K562 (cell line): Measurements from ENCODE around the gene JUND. TPM values are rescaled to one million over a fixed set of nuclear protein-coding genes. Genes with fewer than 3 reads are reported as not detected.
A peak's percentile ranks its signal among the peaks of the same experiment; 100 is the strongest.

Source experiments
- ARNT ChIP-seq, 2 experiments: fragments of 450-650 bp; IDR thresholded peaks; 2 replicates each; pipeline ENCODE4 v1.6.1; 2016; ENCODE audit warnings: mild to moderate bottlenecking in 1 of 2
- CBX5 ChIP-seq: IDR thresholded peaks from 2 replicates; pipeline ENCODE4 v1.6.1; 2014; ENCODE audit warnings: low read depth, borderline replicate concordance
- CREBBP ChIP-seq: IDR thresholded peaks from one replicate; pipeline ENCODE4 v1.6.1; 2012; ENCODE audit warnings: low read depth, mild to moderate bottlenecking, control low read depth, inconsistent platforms, low read length
- ETV6 ChIP-seq, 3 experiments: fragments of 150-350 bp in 1 of 3; sonication (generic) in 1 of 3; formaldehyde crosslinking in 1 of 3; IDR thresholded peaks; 2 replicates each; pipeline versions ENCODE4 v1.6.1 to v1.8.0; 2014 to 2022; ENCODE audit warnings: borderline replicate concordance in 2 of 3, low read depth in 2 of 3, antibody characterized with exemption in 1 of 3, low read length in 1 of 3, mild to moderate bottlenecking in 1 of 3, missing genetic modification reagents in 1 of 3
- GMEB1 ChIP-seq: fragments of 250-450 bp; sonication (Bioruptor Pico); IDR thresholded peaks from 2 replicates; pipeline ENCODE4 v1.4.0; 2020; ENCODE audit warnings: mild to moderate bottlenecking
- HMG20A ChIP-seq: fragments of 450-650 bp; formaldehyde crosslinking; conservative IDR thresholded peaks from 2 replicates; pipeline ENCODE4 v1.4.0; 2020; ENCODE audit warnings: mild to moderate bottlenecking, mixed read lengths
- PHTF2 ChIP-seq: fragments of 250-450 bp; sonication (Bioruptor Pico); IDR thresholded peaks from 2 replicates; pipeline ENCODE4 v1.5.0; 2021; ENCODE audit warnings: mild to moderate bottlenecking
- RCOR1 ChIP-seq, 2 experiments: IDR thresholded peaks; 2 replicates each; pipeline ENCODE4 v1.6.1; 2012; ENCODE audit warnings: low read depth in 2 of 2, low read length in 2 of 2, borderline replicate concordance in 1 of 2, improper control_type of control experiment in 1 of 2
- SIRT6 ChIP-seq: IDR thresholded peaks from one replicate; pipeline ENCODE4 v1.6.1; 2012; ENCODE audit warnings: low read depth, mild to moderate bottlenecking, control low read depth, inconsistent platforms, low read length, moderate library complexity
- SMARCE1 ChIP-seq: fragments of 450-650 bp; IDR thresholded peaks from 2 replicates; pipeline ENCODE4 v1.7.1; 2016; ENCODE audit warnings: mild to moderate bottlenecking
- SOX6 ChIP-seq: fragments of 450-650 bp; IDR thresholded peaks from 2 replicates; pipeline ENCODE4 v1.6.1; 2014; ENCODE audit warnings: mild to moderate bottlenecking
- ZNF408 ChIP-seq: fragments of 250-450 bp; sonication (Bioruptor Pico); IDR thresholded peaks from 2 replicates; pipeline ENCODE4 v1.4.0; 2020; ENCODE audit warnings: low read depth, mild to moderate bottlenecking, moderate library complexity
- ZNF507 ChIP-seq: conservative IDR thresholded peaks from 2 replicates; pipeline ENCODE4 v1.6.1; 2017; ENCODE audit warnings: missing genetic modification characterization, missing compliant biosample characterization
- ZNF589 ChIP-seq: fragments of 200-800 bp; sonication (Bioruptor generic); IDR thresholded peaks from 2 replicates; pipeline ENCODE4 v1.6.1; 2016; ENCODE audit warnings: low read depth, missing genetic modification characterization, missing compliant biosample characterization
- ZNF696 ChIP-seq: fragments of 250-450 bp; sonication (Bioruptor Pico); conservative IDR thresholded peaks from 2 replicates; pipeline ENCODE4 v1.4.0; 2020; ENCODE audit warnings: mild to moderate bottlenecking, moderate library complexity
- ZNF717 ChIP-seq: fragments of 250-450 bp; sonication (Bioruptor Pico); IDR thresholded peaks from 2 replicates; pipeline ENCODE4 v1.5.0; 2021
- polyA plus RNA-seq, 8 experiments: library from polyadenylated mRNA; depleted of rRNA in 4 of 8; stranded (reverse) in 5 of 8; unstranded in 3 of 8; fragments of >200 nt; fragmentation: Nextera tagmentation in 2 of 8; fragmentation: Illumina TruSeq in 1 of 8; extraction: Ambion mirVana in 2 of 8; extraction: Trizol in 1 of 8; gene quantifications; 2 replicates each; pipeline versions ENCODE4 v1.2.1 to v1.2.3, GENCODE V29; 2011 to 2014; ENCODE audit warnings: inconsistent platforms in 1 of 8, missing spikeins in 1 of 8
- total RNA-seq, 7 experiments: library from RNA; depleted of rRNA in 6 of 7; stranded (reverse); fragments of >200 nt in 6 of 7; fragmentation: Illumina TruSeq in 2 of 7; extraction: Trizol in 2 of 7; gene quantifications; 2 replicates each; pipeline versions ENCODE4 v1.2.1 to v1.2.3, GENCODE V29; 2011 to 2021; ENCODE audit warnings: low replicate concordance in 1 of 7
- TF ChIP-seq, protein P1 (sequence below): fragments of 450-650 bp; IDR thresholded peaks from 2 replicates; pipeline ENCODE4 v1.6.1; 2016; ENCODE audit warnings: borderline replicate concordance
- TF ChIP-seq, protein P2 (sequence below): fragments of 450-650 bp; formaldehyde crosslinking; IDR thresholded peaks from 2 replicates; pipeline ENCODE4 v1.4.0; 2020; ENCODE audit warnings: mild to moderate bottlenecking, moderate library complexity
- TF ChIP-seq, protein P3 (sequence below): fragments of 450-650 bp; formaldehyde crosslinking; IDR thresholded peaks from 2 replicates; pipeline ENCODE4 v1.4.0; 2022; ENCODE audit warnings: missing genetic modification characterization

Gene JUND
- total and polyA plus RNA-seq, 9 of the 15 experiments (the other 6 are each of a cell fraction or from before 2014, with no cell fraction given), result 6.4 to 286 (median 42.3) TPM

- TF ChIP-seq CBX5 (no peak), CREBBP (no peak), SMARCE1 (0 out of 2 replicates have a peak, but pooled peaks have one; percentile 3), ZNF589 (CRISPR knock-in tag) (peak; percentile 17; the same call in 1 of the 2 replicates), HMG20A (CRISPR knock-in tag) (no peak), RCOR1 (IDR thresholded peaks at IDR 0.05; ENCODE audit: borderline replicate concordance in 1 of 2, low read depth in 2 of 2, low read length in 2 of 2) (no peak), ZNF696 (no peak), ZNF717 (CRISPR knock-in tag) (no peak), PHTF2 (CRISPR knock-in tag) (no peak), ETV6 (IDR thresholded peaks at IDR 0.05; ENCODE audit: borderline replicate concordance in 1 of 2, low read depth in 2 of 2, low read length in 1 of 2) (no peak), ETV6 (CRISPR knock-in tag; IDR thresholded peaks at IDR 0.05; ENCODE audit: borderline replicate concordance) (no peak), ZNF507 (tag) (no peak), SIRT6 (no peak), GMEB1 (CRISPR knock-in tag) (no peak), SOX6 (no peak), ZNF408 (no peak), ARNT (IDR thresholded peaks at IDR 0.05) (no peak)
- TF ChIP-seq, protein P1, sequence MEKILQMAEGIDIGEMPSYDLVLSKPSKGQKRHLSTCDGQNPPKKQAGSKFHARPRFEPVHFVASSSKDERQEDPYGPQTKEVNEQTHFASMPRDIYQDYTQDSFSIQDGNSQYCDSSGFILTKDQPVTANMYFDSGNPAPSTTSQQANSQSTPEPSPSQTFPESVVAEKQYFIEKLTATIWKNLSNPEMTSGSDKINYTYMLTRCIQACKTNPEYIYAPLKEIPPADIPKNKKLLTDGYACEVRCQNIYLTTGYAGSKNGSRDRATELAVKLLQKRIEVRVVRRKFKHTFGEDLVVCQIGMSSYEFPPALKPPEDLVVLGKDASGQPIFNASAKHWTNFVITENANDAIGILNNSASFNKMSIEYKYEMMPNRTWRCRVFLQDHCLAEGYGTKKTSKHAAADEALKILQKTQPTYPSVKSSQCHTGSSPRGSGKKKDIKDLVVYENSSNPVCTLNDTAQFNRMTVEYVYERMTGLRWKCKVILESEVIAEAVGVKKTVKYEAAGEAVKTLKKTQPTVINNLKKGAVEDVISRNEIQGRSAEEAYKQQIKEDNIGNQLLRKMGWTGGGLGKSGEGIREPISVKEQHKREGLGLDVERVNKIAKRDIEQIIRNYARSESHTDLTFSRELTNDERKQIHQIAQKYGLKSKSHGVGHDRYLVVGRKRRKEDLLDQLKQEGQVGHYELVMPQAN, result no peak
- TF ChIP-seq, protein P2, sequence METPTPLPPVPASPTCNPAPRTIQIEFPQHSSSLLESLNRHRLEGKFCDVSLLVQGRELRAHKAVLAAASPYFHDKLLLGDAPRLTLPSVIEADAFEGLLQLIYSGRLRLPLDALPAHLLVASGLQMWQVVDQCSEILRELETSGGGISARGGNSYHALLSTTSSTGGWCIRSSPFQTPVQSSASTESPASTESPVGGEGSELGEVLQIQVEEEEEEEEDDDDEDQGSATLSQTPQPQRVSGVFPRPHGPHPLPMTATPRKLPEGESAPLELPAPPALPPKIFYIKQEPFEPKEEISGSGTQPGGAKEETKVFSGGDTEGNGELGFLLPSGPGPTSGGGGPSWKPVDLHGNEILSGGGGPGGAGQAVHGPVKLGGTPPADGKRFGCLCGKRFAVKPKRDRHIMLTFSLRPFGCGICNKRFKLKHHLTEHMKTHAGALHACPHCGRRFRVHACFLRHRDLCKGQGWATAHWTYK, result peak; percentile 87
- TF ChIP-seq, protein P3, sequence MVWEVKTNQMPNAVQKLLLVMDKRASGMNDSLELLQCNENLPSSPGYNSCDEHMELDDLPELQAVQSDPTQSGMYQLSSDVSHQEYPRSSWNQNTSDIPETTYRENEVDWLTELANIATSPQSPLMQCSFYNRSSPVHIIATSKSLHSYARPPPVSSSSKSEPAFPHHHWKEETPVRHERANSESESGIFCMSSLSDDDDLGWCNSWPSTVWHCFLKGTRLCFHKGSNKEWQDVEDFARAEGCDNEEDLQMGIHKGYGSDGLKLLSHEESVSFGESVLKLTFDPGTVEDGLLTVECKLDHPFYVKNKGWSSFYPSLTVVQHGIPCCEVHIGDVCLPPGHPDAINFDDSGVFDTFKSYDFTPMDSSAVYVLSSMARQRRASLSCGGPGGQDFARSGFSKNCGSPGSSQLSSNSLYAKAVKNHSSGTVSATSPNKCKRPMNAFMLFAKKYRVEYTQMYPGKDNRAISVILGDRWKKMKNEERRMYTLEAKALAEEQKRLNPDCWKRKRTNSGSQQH (CRISPR knock-in tag), result no peak
Measured at GRCh38 chr19:18263324-18264136, 17.9 kb downstream of the JUND start (continued).
